ENCODE data around the gene FKBP1A. TPM values are rescaled to one million over a fixed set of nuclear protein-coding genes. Genes with fewer than 3 reads are reported as not detected.

FKBP1A gene
- total RNA-seq, 3 donors from 2014 or later = 115 to 191 (median 128) TPM

- no peaks in the 10 kb centered on the region for H3K27me3 ChIP-seq
- no peak for TF ChIP-seq POLR2A (IDR thresholded peaks at IDR 0.05)
- no peak for TF ChIP-seq CTCF (IDR thresholded peaks at IDR 0.05)
- no peak for TF ChIP-seq POLR2AphosphoS5 (IDR thresholded peaks at IDR 0.05)
- peak in 1 of 2 donors; percentile 11 for DNase-seq (ENCODE audit: low spot score in 2 of 2)
- no peaks in the 10 kb centered on the region for H3K36me3 ChIP-seq
- no peaks in the 10 kb centered on the region for H3K9me3 ChIP-seq
- intact Hi-C loops (cut with DNase I; ENCODE audit: low total_unique reads) = no loop called here
- H3K27ac ChIP-seq = peak overlapping the region; percentile 77 to 98
- H3K4me1 ChIP-seq = peaks cover 0 to 18% of the 10 kb centered on the region in 2 donors
- H3K4me3 ChIP-seq = no peak overlapping the region
These were observed 60.9 kb downstream of the FKBP1A start for GRCh38 chr20:1331801-1332453.

GRCh38 chr20:1331101-1331500, 61.8 kb downstream of the FKBP1A start:
- H3K27me3 ChIP-seq = no peaks in the 10 kb centered on the region
- intact Hi-C loops (cut with DNase I; ENCODE audit: low total_unique reads) = no loop called here
- peak overlapping the region; percentile 77 to 98 for H3K27ac ChIP-seq
- no peak overlapping the region for H3K4me3 ChIP-seq
- no peaks in the 10 kb centered on the region for H3K36me3 ChIP-seq
- H3K9me3 ChIP-seq = no peaks in the 10 kb centered on the region
- peaks cover 0 to 26% of the 10 kb centered on the region in 2 donors for H3K4me1 ChIP-seq
- TF ChIP-seq CTCF (IDR thresholded peaks at IDR 0.05) (no peak), POLR2A (IDR thresholded peaks at IDR 0.05) (no peak), POLR2AphosphoS5 (IDR thresholded peaks at IDR 0.05) (no peak)
- peak in 1 of 2 donors; percentile 11 for DNase-seq (ENCODE audit: low spot score in 2 of 2)

GRCh38 chr20:1330075-1330830, 62.6 kb downstream of the FKBP1A start:
- intact Hi-C loops (cut with DNase I; ENCODE audit: low total_unique reads) = no loop called here
- Histone ChIP-seq H3K27me3 (no peaks in the 10 kb centered on the region), H3K27ac (peak overlapping the region; percentile 77 to 98), H3K4me3 (no peak overlapping the region), H3K36me3 (no peaks in the 10 kb centered on the region), H3K9me3 (no peaks in the 10 kb centered on the region), H3K4me1 (peaks cover 0 to 27% of the 10 kb centered on the region in 2 donors)
- peak in 1 of 2 donors; percentile 77 for DNase-seq (ENCODE audit: low spot score in 2 of 2)
- TF ChIP-seq CTCF (IDR thresholded peaks at IDR 0.05) (no peak), POLR2AphosphoS5 (IDR thresholded peaks at IDR 0.05) (peak in 2 of 3 donors; percentile 37 to 78), POLR2A (IDR thresholded peaks at IDR 0.05) (no peak)

GRCh38 chr20:1328680-1329330, 64.0 kb downstream of the FKBP1A start, which contains the start of gene SDCBP2:
TSS of gene SDCBP2 (minus strand) at chr20:1329139. CDS start at chr20:1320416, 8,723 bp downstream.
- Histone ChIP-seq H3K4me1 (peaks cover 0 to 27% of the 10 kb centered on the region in 2 donors), H3K9me3 (no peaks in the 10 kb centered on the region), H3K4me3 (peak within 1 kb of the TSS in 2 of 3 donors; percentile 13 to 35), H3K27ac (peak within 1 kb of the TSS; percentile 98 to 99), H3K27me3 (no peaks in the 10 kb centered on the region), H3K36me3 (no peaks in the 10 kb centered on the region)
- TF ChIP-seq POLR2A (IDR thresholded peaks at IDR 0.05) (no peak), CTCF (IDR thresholded peaks at IDR 0.05) (no peak), POLR2AphosphoS5 (IDR thresholded peaks at IDR 0.05) (no peak)
- intact Hi-C loops (cut with DNase I; ENCODE audit: low total_unique reads) = loop anchor here (5.0 kb wide), 1 partner anchor 63 kb away; the partner anchor contains the start of gene FKBP1A
- DNase-seq (ENCODE audit: low spot score in 2 of 2) = peak in 1 of 2 donors; percentile 71
